Adrenal gland (tissue), 12 donors: ENCODE measurements around the gene ADGRB3. TPM values are rescaled to one million over a fixed set of nuclear protein-coding genes. Genes with fewer than 3 reads are reported as not detected.

Source experiments
- DNase-seq, 7 donors: peaks; one replicate each; pipeline ENCODE4 v3.0.0-alpha.2; 2019 to 2020
- H3K27ac ChIP-seq, 5 donors: fragments of 200-600 bp; sonication (generic) in 4 of 5; 1 replicate in 3 of 5; 2 replicates in 2 of 5; pipeline versions ENCODE4 v1.5.1 to v1.8.0; 2016 to 2020; ENCODE audit warnings: mild to moderate bottlenecking in 1 of 5
- H3K27me3 ChIP-seq: fragments of 200-600 bp; 2 replicates; pipeline ENCODE4 v1.8.0; 2021
- H3K36me3 ChIP-seq, 2 donors: fragments of 200-600 bp; replicated peaks in 1 of 2; 1 replicate in 1 of 2; 2 replicates in 1 of 2; pipeline versions ENCODE4 v1.5.1 to v1.8.0; 2018 to 2022
- H3K4me1 ChIP-seq, 2 donors: fragments of 200-600 bp; replicated peaks in 1 of 2; 1 replicate in 1 of 2; 2 replicates in 1 of 2; pipeline versions ENCODE4 v1.5.1 to v1.8.0; 2018 to 2021
- H3K4me3 ChIP-seq, 4 donors: fragments of 200-600 bp; sonication (generic) in 3 of 4; one replicate each; pipeline ENCODE4 v1.5.1; 2016 to 2018
- H3K9me3 ChIP-seq, 3 donors: fragments of 200-600 bp; sonication (generic) in 1 of 3; replicated peaks in 1 of 3; 1 replicate in 2 of 3; 2 replicates in 1 of 3; pipeline versions ENCODE4 v1.5.1 to v1.8.0; 2016 to 2021
- CTCF ChIP-seq, 6 experiments: fragments of 450-650 bp in 4 of 6; fragments of 200-600 bp in 2 of 6; sonication (generic) in 1 of 6; IDR thresholded peaks; 1 replicate in 5 of 6; 2 replicates in 1 of 6; pipeline versions ENCODE4 v1.5.1 to v1.8.0; 2016 to 2021; ENCODE audit warnings: antibody characterized with exemption in 6 of 6, mild to moderate bottlenecking in 2 of 6, moderate library complexity in 1 of 6
- POLR2A ChIP-seq, 2 donors: fragments of 450-650 bp; IDR thresholded peaks; one replicate each; pipeline ENCODE4 v1.6.1; 2017; ENCODE audit warnings: antibody characterized with exemption in 2 of 2, mild to moderate bottlenecking in 2 of 2, moderate library complexity in 1 of 2
- WGBS, 4 donors: extraction: QIAGEN DNeasy Blood & Tissue Kit in 2 of 4; methylation state at CpG; one replicate each; pipeline versions ENCODE4 v1.1.5 to v1.1.7; 2013 to 2017; 5-methylcytosine and 5-hydroxymethylcytosine counted together
- intact Hi-C, 2 donors: fragments of 100-400 bp; cut with DNase I; formaldehyde crosslinking; loops; one replicate each; pipeline versions ENCODE4 v1.14.1 to v1.15.0; 2022 to 2023
- polyA plus RNA-seq, 3 donors: library from polyadenylated mRNA; stranded (reverse); fragments of 200-250 nt in 2 of 3; fragments of 350-450 nt in 1 of 3; fragmentation: Illumina TruSeq in 1 of 3; extraction: RNeasy Lipid Tissue Mini Kit (QIAGEN cat#74804) in 1 of 3; gene quantifications; one replicate each; pipeline ENCODE4 v1.2.3, GENCODE V29; 2013 to 2014
- total RNA-seq, 9 donors: library from RNA; depleted of rRNA in 4 of 9; stranded (reverse); fragments of >200 nt in 4 of 9; fragments of 120-200 nt in 1 of 9; fragmentation: NEBNext Ultra II Directional in 1 of 9; extraction: Animal tissue kit (Norgen Biotek cat#: 25700) in 1 of 9; gene quantifications; one replicate each; pipeline versions ENCODE4 v1.1.0 to v1.2.4, GENCODE V29; 2013 to 2023
- donor health status: healthy with polysubstance abuse.
- donor health status: Bipolar disorder and iron deficiency.
- donor health status: DM: yes; HTN: yes; CAD: no.
- donor health status: DM: no; HTN: no; CAD: no.
- donor health status: DM: no; HTN: no; CAD: no.
- donor health status: DM: yes; HTN: yes; CAD: no.

ADGRB3 gene
- total and polyA plus RNA-seq, 12 donors: 1.3 to 9.0 (median 3.1) TPM

- H3K4me3 ChIP-seq: no peak overlapping the region
- no peaks in the 10 kb centered on the region for H3K36me3 ChIP-seq
- TF ChIP-seq POLR2A (IDR thresholded peaks at IDR 0.05): no peak
- no peak for TF ChIP-seq CTCF (IDR thresholded peaks at IDR 0.05)
- intact Hi-C loops: no loop called here
- H3K4me1 ChIP-seq: no peaks in the 10 kb centered on the region
- no peaks in the 10 kb centered on the region for H3K9me3 ChIP-seq
- WGBS, 4 donors: 79 to 93% (median 91%) methylated on average over 2 of the region's 2 CpGs
- no peak overlapping the region for H3K27ac ChIP-seq
- H3K27me3 ChIP-seq: no peaks in the 10 kb centered on the region
- DNase-seq: no peak
These were observed 74.0 kb downstream of the ADGRB3 start for GRCh38 chr6:68709091-68709490.

- Histone ChIP-seq H3K27ac (no peak overlapping the region), H3K36me3 (no peaks in the 10 kb centered on the region), H3K4me1 (no peaks in the 10 kb centered on the region), H3K4me3 (no peak overlapping the region), H3K9me3 (no peaks in the 10 kb centered on the region), H3K27me3 (no peaks in the 10 kb centered on the region)
- intact Hi-C loops: no loop called here
- no peak for TF ChIP-seq CTCF (IDR thresholded peaks at IDR 0.05)
- no peak for TF ChIP-seq POLR2A (IDR thresholded peaks at IDR 0.05)
- DNase-seq: no peak
These were observed 74.8 kb downstream of the ADGRB3 start for GRCh38 chr6:68709882-68710281.

- 61 to 65% (median 63%) methylated on average over 3 of the region's 3 CpGs for WGBS, 4 donors
- Histone ChIP-seq H3K4me3 (no peak overlapping the region), H3K27me3 (no peaks in the 10 kb centered on the region), H3K27ac (no peak overlapping the region), H3K4me1 (no peaks in the 10 kb centered on the region), H3K36me3 (no peaks in the 10 kb centered on the region), H3K9me3 (no peaks in the 10 kb centered on the region)
- no peak for TF ChIP-seq POLR2A (IDR thresholded peaks at IDR 0.05)
- TF ChIP-seq CTCF (IDR thresholded peaks at IDR 0.05): no peak
- no peak for DNase-seq
- intact Hi-C loops: no loop called here
These were observed 75.4 kb downstream of the ADGRB3 start for GRCh38 chr6:68710496-68710895.

- H3K36me3 ChIP-seq: no peaks in the 10 kb centered on the region
- 62 to 76% (median 72%) methylated on average over 3 of the region's 3 CpGs for WGBS, 4 donors
- H3K4me3 ChIP-seq: no peak overlapping the region
- no peak for DNase-seq
- H3K27ac ChIP-seq: no peak overlapping the region
- TF ChIP-seq CTCF (IDR thresholded peaks at IDR 0.05) (no peak), POLR2A (IDR thresholded peaks at IDR 0.05) (no peak)
- H3K9me3 ChIP-seq: no peaks in the 10 kb centered on the region
- no peaks in the 10 kb centered on the region for H3K4me1 ChIP-seq
- intact Hi-C loops: no loop called here
- no peaks in the 10 kb centered on the region for H3K27me3 ChIP-seq
These were observed 75.8 kb downstream of the ADGRB3 start for GRCh38 chr6:68710916-68711315.
